Measurements from ENCODE around the gene BICD1.

DNA sequence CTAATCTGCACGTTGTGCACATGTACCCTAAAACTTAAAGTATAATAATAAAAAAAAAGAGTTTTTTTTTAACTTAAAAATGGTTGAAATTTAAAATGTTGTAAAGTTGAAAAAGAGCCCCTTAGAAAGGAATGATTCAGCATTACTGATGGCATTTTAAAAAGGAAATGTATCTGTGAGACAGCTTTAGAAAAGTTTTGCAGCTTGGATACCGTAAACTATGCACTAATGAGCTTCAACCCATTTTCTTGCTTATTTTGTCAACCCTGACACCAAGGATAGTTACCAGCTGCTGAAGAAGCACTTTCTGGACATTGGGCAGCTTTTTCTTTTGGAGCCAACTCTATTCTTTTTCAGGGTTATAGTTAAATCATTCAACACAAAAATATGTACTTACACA lies 4.3 kb downstream of the BICD1 start:
- no peak for TF ChIP-seq POLR2A (IDR thresholded peaks at IDR 0.05)
- TF ChIP-seq EP300 (IDR thresholded peaks at IDR 0.05) = no peak
